ENCODE measurements around the gene GXYLT2.

Gene GXYLT2

GRCh38 chr3:72938471-72939265 is 50.8 kb downstream of the GXYLT2 start:
- peak; percentile 50 for DNase-seq (ENCODE audit: low spot score)

- DNase-seq (ENCODE audit: low spot score), result no peak
These were observed 53.4 kb downstream of the GXYLT2 start for GRCh38 chr3:72941245-72941644.

GRCh38 chr3:72942427-72942826 is 54.6 kb downstream of the GXYLT2 start:
- no peak for DNase-seq (ENCODE audit: low spot score)

GRCh38 chr3:72944696-72945095 is 56.9 kb downstream of the GXYLT2 start:
- DNase-seq (ENCODE audit: low spot score), result no peak

GRCh38 chr3:72947715-72948490 is 60.1 kb downstream of the GXYLT2 start:
- no peak for DNase-seq (ENCODE audit: low spot score)

GRCh38 chr3:72949016-72949415 is 61.2 kb downstream of the GXYLT2 start:
- DNase-seq (ENCODE audit: low spot score), result no peak

- no peak for DNase-seq (ENCODE audit: low spot score)
These were observed 62.5 kb downstream of the GXYLT2 start for GRCh38 chr3:72950372-72950771.

- DNase-seq (ENCODE audit: low spot score), result no peak
These were observed 63.0 kb downstream of the GXYLT2 start for GRCh38 chr3:72950801-72951200.

- no peak for DNase-seq (ENCODE audit: low spot score)
These were observed 63.4 kb downstream of the GXYLT2 start for GRCh38 chr3:72951259-72951722.

- DNase-seq (ENCODE audit: low spot score), result no peak
These were observed 65.6 kb downstream of the GXYLT2 start for GRCh38 chr3:72953325-72953956.

- no peak for DNase-seq (ENCODE audit: low spot score)
These were observed 69.5 kb downstream of the GXYLT2 start for GRCh38 chr3:72957297-72957696.

- DNase-seq (ENCODE audit: low spot score), result no peak
These were observed 71.5 kb downstream of the GXYLT2 start for GRCh38 chr3:72959336-72959735.

GRCh38 chr3:72960812-72961518 is 73.1 kb downstream of the GXYLT2 start:
- DNase-seq (ENCODE audit: low spot score), result no peak

GRCh38 chr3:72961752-72962151 is 73.9 kb downstream of the GXYLT2 start:
- no peak for DNase-seq (ENCODE audit: low spot score)

GRCh38 chr3:72962317-72962716 is 74.5 kb downstream of the GXYLT2 start:
- no peak for DNase-seq (ENCODE audit: low spot score)

GRCh38 chr3:72964633-72965032 is 76.8 kb downstream of the GXYLT2 start:
- DNase-seq (ENCODE audit: low spot score), result no peak

- no peak for DNase-seq (ENCODE audit: low spot score)
These were observed 80.4 kb downstream of the GXYLT2 start for GRCh38 chr3:72968266-72968664.

GRCh38 chr3:72969766-72970165 is 81.9 kb downstream of the GXYLT2 start:
- DNase-seq (ENCODE audit: low spot score), result no peak

- no peak for DNase-seq (ENCODE audit: low spot score)
These were observed 83.1 kb downstream of the GXYLT2 start for GRCh38 chr3:72970942-72971341.

GRCh38 chr3:72972706-72973030 is 84.8 kb downstream of the GXYLT2 start:
- no peak for DNase-seq (ENCODE audit: low spot score)

GRCh38 chr3:72973031-72973723 is 85.3 kb downstream of the GXYLT2 start:
- no peak for DNase-seq (ENCODE audit: low spot score)

- no peak for DNase-seq (ENCODE audit: low spot score)
These were observed 85.9 kb downstream of the GXYLT2 start for GRCh38 chr3:72973786-72974185.
